Body of pancreas (tissue), 4 donors: ENCODE results near the gene CFAP70. TPM values are rescaled to one million over a fixed set of nuclear protein-coding genes. Genes with fewer than 3 reads are reported as not detected.

Experiments
- ATAC-seq: fragments of 150-250 bp; one replicate; pipeline ENCODE4 v1.9.1; 2016
- DNase-seq, 4 donors: peaks; one replicate each; pipeline ENCODE4 v3.0.0-alpha.2; 2019
- H3K27ac ChIP-seq, 4 donors: fragments of 200-600 bp; sonication (generic); 1 replicate in 3 of 4; 2 replicates in 1 of 4; pipeline versions ENCODE4 v1.5.1 to v1.6.1; 2016 to 2019; ENCODE audit warnings: mild to moderate bottlenecking in 1 of 4, mixed read lengths in 1 of 4, moderate library complexity in 1 of 4
- H3K27me3 ChIP-seq, 2 donors: fragments of 200-600 bp; sonication (generic); one replicate each; pipeline ENCODE4 v1.6.0; 2016; ENCODE audit warnings: mild to moderate bottlenecking in 1 of 2
- H3K36me3 ChIP-seq, 2 donors: fragments of 200-600 bp; sonication (generic); replicated peaks in 1 of 2; 2 replicates each; pipeline ENCODE4 v1.5.1; 2016; ENCODE audit warnings: low read depth in 2 of 2; ENCODE audit not compliant: insufficient read depth in 1 of 2
- H3K4me1 ChIP-seq: fragments of 200-600 bp; sonication (generic); one replicate; pipeline ENCODE4 v1.6.0; 2016
- H3K4me3 ChIP-seq, 2 donors: fragments of 200-600 bp; sonication (generic); 1 replicate in 1 of 2; 2 replicates in 1 of 2; pipeline ENCODE4 v1.5.1; 2016 to 2019
- H3K9me3 ChIP-seq, 3 donors: fragments of 200-600 bp; sonication (generic); 1 replicate in 2 of 3; 2 replicates in 1 of 3; pipeline ENCODE4 v1.5.1; 2016
- CTCF ChIP-seq, 7 experiments: fragments of 450-650 bp in 4 of 7; fragments of 200-600 bp in 3 of 7; sonication (generic) in 3 of 7; IDR thresholded peaks; one replicate each; pipeline ENCODE4 v1.5.1; 2016 to 2019; ENCODE audit warnings: antibody characterized with exemption in 7 of 7
- POLR2A ChIP-seq, 3 donors: fragments of 450-650 bp; IDR thresholded peaks; one replicate each; pipeline ENCODE4 v1.6.1; 2016; ENCODE audit warnings: antibody characterized with exemption in 3 of 3, mild to moderate bottlenecking in 2 of 3
- WGBS, 2 donors: methylation state at CpG; one replicate each; pipeline ENCODE4 v1.1.5; 2017; 5-methylcytosine and 5-hydroxymethylcytosine counted together
- intact Hi-C: fragments of 100-400 bp; cut with DNase I; formaldehyde crosslinking; loops from one replicate; pipeline ENCODE4 v1.15.1; 2023
- total RNA-seq, 2 donors: library from RNA; depleted of rRNA; stranded (reverse); fragments of >200 nt; gene quantifications; one replicate each; pipeline ENCODE4 v1.1.0, GENCODE V29; 2016

The CFAP70 gene
- total RNA-seq, 2 donors from 2014 or later: 8.8 to 11.5 TPM

- no peaks in the 10 kb centered on the region for H3K36me3 ChIP-seq
- H3K27me3 ChIP-seq: no peaks in the 10 kb centered on the region
- intact Hi-C loops: no loop called here
- no peak overlapping the region for H3K27ac ChIP-seq
- no peaks in the 10 kb centered on the region for H3K9me3 ChIP-seq
- no peak for ATAC-seq
- no peak for TF ChIP-seq CTCF (IDR thresholded peaks at IDR 0.05)
- TF ChIP-seq POLR2A (IDR thresholded peaks at IDR 0.05): no peak
- WGBS, 2 donors: 69 to 75% methylated on average over 1 of the region's 1 CpG
- no peaks in the 10 kb centered on the region for H3K4me1 ChIP-seq
- H3K4me3 ChIP-seq: no peak overlapping the region
- DNase-seq: no peak
These were observed 71.2 kb downstream of the CFAP70 start for GRCh38 chr10:73287441-73287840.

DNA sequence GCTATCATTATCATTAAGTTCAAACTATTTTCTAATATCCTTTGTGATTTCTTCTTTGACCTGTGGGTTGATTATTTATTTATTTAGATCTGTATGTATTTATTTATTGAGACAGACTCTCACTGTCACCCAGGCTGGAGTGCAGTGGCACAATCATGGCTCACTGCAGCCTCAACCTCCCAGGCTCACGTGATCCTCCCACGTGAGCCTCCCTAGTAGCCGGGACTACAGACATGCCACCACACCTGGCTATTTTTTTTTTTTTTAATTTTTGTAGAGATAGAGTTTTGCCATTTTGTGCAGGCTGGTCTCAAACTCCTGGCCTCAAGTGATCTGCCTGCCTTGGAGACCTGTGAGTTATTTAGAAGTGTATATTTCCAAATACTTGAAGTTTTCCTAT lies 77.6 kb downstream of the CFAP70 start:
- intact Hi-C loops: no loop called here
- no peak for TF ChIP-seq CTCF (IDR thresholded peaks at IDR 0.05)
- WGBS, 2 donors: 92 to 99% methylated on average over 3 of the region's 3 CpGs

GRCh38 chr10:73264423-73264822 lies 94.2 kb downstream of the CFAP70 start:
- intact Hi-C loops: no loop called here
- H3K4me1 ChIP-seq: no peaks in the 10 kb centered on the region
- no peaks in the 10 kb centered on the region for H3K27me3 ChIP-seq
- TF ChIP-seq POLR2A (IDR thresholded peaks at IDR 0.05) (no peak), CTCF (IDR thresholded peaks at IDR 0.05) (no peak)
- H3K9me3 ChIP-seq: no peaks in the 10 kb centered on the region
- no peak overlapping the region for H3K27ac ChIP-seq
- ATAC-seq (no peak), DNase-seq (no peak)
- WGBS, 2 donors: 82 to 92% methylated on average over 2 of the region's 2 CpGs
- H3K36me3 ChIP-seq: no peaks in the 10 kb centered on the region
- no peak overlapping the region for H3K4me3 ChIP-seq

More for the DNA sequence above, 77.6 kb downstream of the CFAP70 start:
- Histone ChIP-seq H3K27ac (no peak overlapping the region), H3K36me3 (no peaks in the 10 kb centered on the region), H3K9me3 (no peaks in the 10 kb centered on the region), H3K27me3 (no peaks in the 10 kb centered on the region), H3K4me3 (no peak overlapping the region), H3K4me1 (no peaks in the 10 kb centered on the region)
- no peak for DNase-seq
- no peak for ATAC-seq

DNA sequence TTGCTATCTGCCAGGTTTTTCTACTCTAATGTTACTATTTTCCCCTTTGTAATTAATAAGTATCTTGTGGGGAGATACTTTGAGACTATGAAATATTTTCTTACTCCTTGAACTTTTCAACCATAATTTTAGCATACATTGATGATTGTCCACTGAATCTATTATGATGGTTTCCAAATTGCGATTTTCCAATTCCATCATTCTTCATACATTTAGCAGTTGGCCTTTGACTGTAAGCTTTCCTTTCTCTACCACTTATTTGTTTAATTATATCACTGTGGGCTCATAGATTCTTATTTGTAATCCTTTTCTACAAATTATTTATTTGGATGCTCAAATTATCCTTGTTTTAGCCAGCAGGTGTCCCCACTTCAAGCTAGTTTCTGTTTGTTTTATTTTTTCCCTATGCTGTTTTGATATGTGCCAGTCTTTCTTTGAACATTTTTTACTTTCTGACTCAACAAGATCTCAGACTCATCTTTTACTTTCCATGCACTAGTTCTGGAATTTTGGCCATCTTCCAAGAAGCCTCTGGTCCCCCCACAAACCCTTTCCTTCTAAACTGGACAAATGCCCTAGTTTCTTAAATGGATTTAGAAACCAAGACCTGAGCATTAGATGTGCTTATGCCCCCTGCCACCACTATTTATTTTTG lies 94.8 kb downstream of the CFAP70 start:
- no peak for TF ChIP-seq POLR2A (IDR thresholded peaks at IDR 0.05)
- TF ChIP-seq CTCF (IDR thresholded peaks at IDR 0.05): peak in 6 of 7 experiments; percentile 24 to 43 (median 35)
- H3K27ac ChIP-seq: no peak overlapping the region
- no peaks in the 10 kb centered on the region for H3K27me3 ChIP-seq
- no peaks in the 10 kb centered on the region for H3K36me3 ChIP-seq
- DNase-seq (no peak), ATAC-seq (no peak)
- 20 to 34% methylated on average over 1 of the region's 1 CpG for WGBS, 2 donors
- no peaks in the 10 kb centered on the region for H3K4me1 ChIP-seq
- H3K4me3 ChIP-seq: no peak overlapping the region
- intact Hi-C loops: no loop called here
- no peaks in the 10 kb centered on the region for H3K9me3 ChIP-seq

DNA sequence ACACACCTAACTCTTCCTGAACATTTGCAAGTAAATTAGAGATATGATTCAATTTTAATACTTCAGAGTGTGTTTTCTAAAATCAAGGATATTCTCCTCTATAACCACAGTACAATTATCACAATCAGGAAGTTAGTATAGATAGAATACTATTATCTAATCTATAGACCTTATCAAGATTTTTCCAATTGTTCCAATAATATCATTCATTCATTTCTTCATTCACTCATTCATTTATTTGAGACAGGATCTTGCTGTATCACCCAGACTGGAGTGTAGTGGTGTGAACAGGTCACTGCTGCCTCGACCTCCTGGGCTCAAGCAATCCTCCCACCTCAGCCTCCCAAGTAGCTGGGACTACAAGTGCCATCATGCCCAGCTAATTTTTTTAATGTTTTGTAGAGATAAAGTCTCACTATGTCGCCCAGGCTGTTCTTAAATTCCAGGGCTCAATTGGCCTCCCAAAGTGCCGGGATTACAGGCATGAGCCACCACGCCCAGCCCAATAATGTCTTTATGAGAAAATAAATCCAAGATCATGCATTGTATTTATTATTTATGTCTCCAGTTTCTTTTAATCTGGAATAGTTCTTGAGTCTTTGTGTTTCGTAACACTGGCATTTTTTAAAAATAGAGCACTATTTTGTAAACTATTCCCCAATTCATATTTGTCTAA lies 95.6 kb downstream of the CFAP70 start:
- Histone ChIP-seq H3K27ac (no peak overlapping the region), H3K27me3 (no peaks in the 10 kb centered on the region), H3K9me3 (no peaks in the 10 kb centered on the region), H3K4me3 (no peak overlapping the region), H3K36me3 (no peaks in the 10 kb centered on the region), H3K4me1 (no peaks in the 10 kb centered on the region)
- DNase-seq (no peak), ATAC-seq (no peak)
- intact Hi-C loops: no loop called here
- 75 to 79% methylated on average over 5 of the region's 5 CpGs for WGBS, 2 donors
- TF ChIP-seq POLR2A (IDR thresholded peaks at IDR 0.05) (no peak), CTCF (IDR thresholded peaks at IDR 0.05) (no peak)
